ENCODE measurements around the gene SPATS1. TPM values are rescaled to one million over a fixed set of nuclear protein-coding genes. Genes with fewer than 3 reads are reported as not detected.

SPATS1 gene
- total and polyA plus RNA-seq, 12 donors = not detected

GRCh38 chr6:44332585-44332984 is 9.9 kb upstream of the SPATS1 start:
- no peaks in the 10 kb centered on the region for H3K36me3 ChIP-seq
- DNase-seq = no peak
- no peaks in the 10 kb centered on the region for H3K9me3 ChIP-seq
- no peak for ATAC-seq
- no peaks in the 10 kb centered on the region for H3K4me1 ChIP-seq
- TF ChIP-seq CTCF (IDR thresholded peaks at IDR 0.05) = no peak
- intact Hi-C loops (cut with DNase I) = loop anchor here in 6 of 10 donors (10.0 kb wide), 4 partner anchors 68 to 238 kb away; partner anchors contain the start of genes CAPN11 (in 2 of the 6) and NFKBIE (in 1 of the 6)
- H3K27me3 ChIP-seq = peaks cover 0 to 39% (median 31%) of the 10 kb centered on the region in 7 donors
- 51 to 56% methylated on average over 7 of the region's 7 CpGs for WGBS, 2 donors
- H3K4me3 ChIP-seq = no peak overlapping the region
- H3K27ac ChIP-seq = peak overlapping the region in 1 of 10 donors; percentile 47

GRCh38 chr6:44333273-44333919 is 9.1 kb upstream of the SPATS1 start:
- no peak overlapping the region for H3K4me3 ChIP-seq
- ATAC-seq = peak in 3 of 8 donors; percentile 44 to 55 (median 45)
- H3K9me3 ChIP-seq = no peaks in the 10 kb centered on the region
- no peaks in the 10 kb centered on the region for H3K36me3 ChIP-seq
- H3K4me1 ChIP-seq = no peaks in the 10 kb centered on the region
- DNase-seq = no peak
- intact Hi-C loops (cut with DNase I) = loop anchor here in 6 of 10 donors (10.0 kb wide), 4 partner anchors 69 to 239 kb away; partner anchors contain the start of genes CAPN11 (in 2 of the 6) and NFKBIE (in 1 of the 6)
- peak overlapping the region in 1 of 10 donors; percentile 47 for H3K27ac ChIP-seq
- H3K27me3 ChIP-seq = peaks cover 0 to 36% (median 23%) of the 10 kb centered on the region in 7 donors
- WGBS, 2 donors = 72 to 77% methylated on average over 11 of the region's 11 CpGs
- no peak for TF ChIP-seq CTCF (IDR thresholded peaks at IDR 0.05)

GRCh38 chr6:44333942-44334341 is 8.5 kb upstream of the SPATS1 start:
- no peaks in the 10 kb centered on the region for H3K36me3 ChIP-seq
- no peaks in the 10 kb centered on the region for H3K9me3 ChIP-seq
- H3K4me3 ChIP-seq = no peak overlapping the region
- 87 to 91% methylated on average over 5 of the region's 5 CpGs for WGBS, 2 donors
- TF ChIP-seq CTCF (IDR thresholded peaks at IDR 0.05) = no peak
- ATAC-seq = no peak
- H3K4me1 ChIP-seq = peaks cover 0 to 4% (median 0%) of the 10 kb centered on the region in 9 donors
- H3K27ac ChIP-seq = no peak overlapping the region
- intact Hi-C loops (cut with DNase I) = loop anchor here in 6 of 10 donors (10.0 kb wide), 4 partner anchors 69 to 239 kb away; partner anchors contain the start of genes CAPN11 (in 2 of the 6) and NFKBIE (in 1 of the 6)
- peaks cover 0 to 36% (median 21%) of the 10 kb centered on the region in 7 donors for H3K27me3 ChIP-seq
- no peak for DNase-seq

DNA sequence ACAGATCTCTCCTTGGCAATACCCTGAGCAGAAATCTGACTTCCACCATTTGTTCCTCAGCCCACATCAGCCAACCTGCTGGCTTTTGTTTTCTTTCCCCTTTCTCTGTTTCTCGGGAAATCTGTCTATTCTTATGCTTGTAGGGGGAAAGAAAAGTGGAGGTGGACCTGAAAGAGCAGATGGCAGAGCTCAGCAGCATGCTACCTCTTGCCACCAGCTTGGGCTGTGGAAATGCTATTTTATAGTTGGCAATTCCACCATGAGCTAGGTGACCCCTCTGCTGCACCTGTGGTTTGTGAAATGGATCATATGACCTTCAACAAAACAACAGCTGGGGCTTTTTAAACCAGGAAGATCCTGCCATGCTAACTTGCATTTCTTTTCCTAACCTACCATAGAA is 6.8 kb upstream of the SPATS1 start:
- no peaks in the 10 kb centered on the region for H3K36me3 ChIP-seq
- H3K27ac ChIP-seq = no peak overlapping the region
- no peak overlapping the region for H3K4me3 ChIP-seq
- no peak for ATAC-seq
- no peak for DNase-seq
- intact Hi-C loops (cut with DNase I) = loop anchor here in 9 of 10 donors (5.0 to 10.0 kb wide), 6 partner anchors 71 to 241 kb away; partner anchors contain the start of genes CAPN11 (in 2 of the 9) and NFKBIE (in 1 of the 9)
- WGBS, 2 donors = 60 to 68% methylated on average over 1 of the region's 1 CpG
- H3K9me3 ChIP-seq = no peaks in the 10 kb centered on the region
- peaks cover 0 to 21% (median 8%) of the 10 kb centered on the region in 7 donors for H3K27me3 ChIP-seq
- no peak for TF ChIP-seq CTCF (IDR thresholded peaks at IDR 0.05)
- H3K4me1 ChIP-seq = peaks cover 0 to 4% (median 0%) of the 10 kb centered on the region in 9 donors
